Testis (tissue), 2 donors: ENCODE measurements around the gene SLC8B1.

Experiments
- POLR2A ChIP-seq: fragments of 450-650 bp; IDR thresholded peaks from one replicate; pipeline ENCODE4 v1.6.1; 2017; ENCODE audit warnings: antibody characterized with exemption, mild to moderate bottlenecking, moderate library complexity
- TF ChIP-seq, protein P1 (sequence below), 3 experiments: fragments of 450-650 bp in 2 of 3; fragments of 200-600 bp in 1 of 3; sonication (generic) in 1 of 3; IDR thresholded peaks; one replicate each; pipeline ENCODE4 v1.5.1; 2016 to 2019; ENCODE audit warnings: antibody characterized with exemption in 3 of 3, mild to moderate bottlenecking in 2 of 3, moderate library complexity in 1 of 3

DNA sequence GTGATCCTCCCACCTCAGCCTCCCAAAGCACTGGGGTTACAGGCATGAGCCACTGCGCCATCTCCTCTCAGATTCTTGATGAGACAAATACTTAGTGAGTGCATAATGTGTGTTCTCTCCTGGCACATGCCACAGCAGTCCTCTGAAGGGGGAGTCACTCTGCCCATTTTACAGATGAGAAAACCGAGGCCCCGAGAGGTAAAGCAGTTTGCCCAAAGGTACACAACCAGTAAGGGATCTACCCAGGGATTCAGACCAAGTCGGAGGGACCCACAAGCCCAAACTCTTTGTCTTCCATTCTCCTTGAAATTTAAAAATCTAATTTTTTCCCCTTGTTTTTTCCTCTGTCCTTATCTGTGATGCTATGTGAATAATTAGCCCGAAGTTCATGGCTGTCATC lies 29.8 kb upstream of the SLC8B1 start:
- TF ChIP-seq POLR2A = no peak
- TF ChIP-seq, protein P1, sequence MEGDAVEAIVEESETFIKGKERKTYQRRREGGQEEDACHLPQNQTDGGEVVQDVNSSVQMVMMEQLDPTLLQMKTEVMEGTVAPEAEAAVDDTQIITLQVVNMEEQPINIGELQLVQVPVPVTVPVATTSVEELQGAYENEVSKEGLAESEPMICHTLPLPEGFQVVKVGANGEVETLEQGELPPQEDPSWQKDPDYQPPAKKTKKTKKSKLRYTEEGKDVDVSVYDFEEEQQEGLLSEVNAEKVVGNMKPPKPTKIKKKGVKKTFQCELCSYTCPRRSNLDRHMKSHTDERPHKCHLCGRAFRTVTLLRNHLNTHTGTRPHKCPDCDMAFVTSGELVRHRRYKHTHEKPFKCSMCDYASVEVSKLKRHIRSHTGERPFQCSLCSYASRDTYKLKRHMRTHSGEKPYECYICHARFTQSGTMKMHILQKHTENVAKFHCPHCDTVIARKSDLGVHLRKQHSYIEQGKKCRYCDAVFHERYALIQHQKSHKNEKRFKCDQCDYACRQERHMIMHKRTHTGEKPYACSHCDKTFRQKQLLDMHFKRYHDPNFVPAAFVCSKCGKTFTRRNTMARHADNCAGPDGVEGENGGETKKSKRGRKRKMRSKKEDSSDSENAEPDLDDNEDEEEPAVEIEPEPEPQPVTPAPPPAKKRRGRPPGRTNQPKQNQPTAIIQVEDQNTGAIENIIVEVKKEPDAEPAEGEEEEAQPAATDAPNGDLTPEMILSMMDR (IDR thresholded peaks at IDR 0.05) = no peak
